HUES48 (cell line): ENCODE measurements around the gene SH3PXD2A.

Source experiments
- H3K27ac ChIP-seq: one replicate; pipeline ENCODE4 v1.7.0; 2013; ENCODE audit warnings: low read depth, low read length, inconsistent platforms
- H3K27me3 ChIP-seq: 2 replicates; pipeline ENCODE4 v1.6.1; 2013; ENCODE audit warnings: mild to moderate bottlenecking, low read length; ENCODE audit not compliant: control insufficient read depth, insufficient read depth
- H3K36me3 ChIP-seq: 2 replicates; pipeline ENCODE4 v1.6.1; 2013; ENCODE audit warnings: low read length; ENCODE audit not compliant: control insufficient read depth, insufficient read depth
- H3K4me1 ChIP-seq: 2 replicates; pipeline ENCODE4 v1.6.1; 2013; ENCODE audit warnings: mild to moderate bottlenecking, low read length; ENCODE audit not compliant: control insufficient read depth, insufficient read depth
- H3K4me3 ChIP-seq: 2 replicates; pipeline ENCODE4 v1.5.1; 2013; ENCODE audit warnings: mild to moderate bottlenecking, low read depth, low read length
- H3K9ac ChIP-seq: 2 replicates; pipeline ENCODE4 v1.6.1; 2013; ENCODE audit warnings: mild to moderate bottlenecking, low read depth, low read length, moderate library complexity
- H3K9me3 ChIP-seq: 2 replicates; pipeline ENCODE4 v1.6.1; 2013; ENCODE audit warnings: low read length; ENCODE audit not compliant: control insufficient read depth, insufficient read depth

Gene SH3PXD2A

GRCh38 chr10:103599907-103600306 is 255.5 kb downstream of the SH3PXD2A start:
- H3K27me3 ChIP-seq = no peaks in the 10 kb centered on the region
- H3K4me1 ChIP-seq = no peaks in the 10 kb centered on the region
- no peak overlapping the region for H3K4me3 ChIP-seq
- no peaks in the 10 kb centered on the region for H3K36me3 ChIP-seq
- no peaks in the 10 kb centered on the region for H3K9me3 ChIP-seq
- H3K9ac ChIP-seq = no peak overlapping the region
- no peak overlapping the region for H3K27ac ChIP-seq

- Histone ChIP-seq H3K9me3 (no peaks in the 10 kb centered on the region), H3K27ac (no peak overlapping the region), H3K9ac (no peak overlapping the region), H3K4me1 (no peaks in the 10 kb centered on the region), H3K27me3 (no peaks in the 10 kb centered on the region), H3K36me3 (no peaks in the 10 kb centered on the region), H3K4me3 (no peak overlapping the region)
These were observed 256.2 kb downstream of the SH3PXD2A start for GRCh38 chr10:103599211-103599610.

GRCh38 chr10:103598654-103599115 is 256.7 kb downstream of the SH3PXD2A start:
- no peak overlapping the region for H3K27ac ChIP-seq
- no peak overlapping the region for H3K4me3 ChIP-seq

GRCh38 chr10:103597003-103597402 is 258.4 kb downstream of the SH3PXD2A start:
- Histone ChIP-seq H3K4me1 (no peaks in the 10 kb centered on the region), H3K36me3 (no peaks in the 10 kb centered on the region), H3K27ac (no peak overlapping the region), H3K9ac (no peak overlapping the region), H3K27me3 (no peaks in the 10 kb centered on the region), H3K4me3 (no peak overlapping the region), H3K9me3 (no peaks in the 10 kb centered on the region)

More at GRCh38 chr10:103598654-103599115, 256.7 kb downstream of the SH3PXD2A start:
- Histone ChIP-seq H3K36me3 (no peaks in the 10 kb centered on the region), H3K27me3 (no peaks in the 10 kb centered on the region), H3K9ac (no peak overlapping the region), H3K4me1 (no peaks in the 10 kb centered on the region), H3K9me3 (no peaks in the 10 kb centered on the region)

GRCh38 chr10:103595933-103596726 is 259.2 kb downstream of the SH3PXD2A start:
- no peaks in the 10 kb centered on the region for H3K27me3 ChIP-seq
- no peaks in the 10 kb centered on the region for H3K4me1 ChIP-seq
- no peak overlapping the region for H3K27ac ChIP-seq
- H3K9me3 ChIP-seq = no peaks in the 10 kb centered on the region
- no peaks in the 10 kb centered on the region for H3K36me3 ChIP-seq
- no peak overlapping the region for H3K9ac ChIP-seq
- H3K4me3 ChIP-seq = no peak overlapping the region

GRCh38 chr10:103593022-103593570 is 262.3 kb downstream of the SH3PXD2A start:
- Histone ChIP-seq H3K27me3 (no peaks in the 10 kb centered on the region), H3K9me3 (no peaks in the 10 kb centered on the region), H3K36me3 (no peaks in the 10 kb centered on the region), H3K9ac (no peak overlapping the region), H3K4me1 (no peaks in the 10 kb centered on the region), H3K4me3 (no peak overlapping the region), H3K27ac (no peak overlapping the region)

GRCh38 chr10:103592186-103593021 is 263.0 kb downstream of the SH3PXD2A start:
- Histone ChIP-seq H3K4me1 (no peaks in the 10 kb centered on the region), H3K9ac (no peak overlapping the region), H3K36me3 (no peaks in the 10 kb centered on the region), H3K27me3 (no peaks in the 10 kb centered on the region), H3K27ac (no peak overlapping the region), H3K9me3 (no peaks in the 10 kb centered on the region), H3K4me3 (no peak overlapping the region)

- Histone ChIP-seq H3K4me3 (no peak overlapping the region), H3K9ac (no peak overlapping the region), H3K36me3 (no peaks in the 10 kb centered on the region), H3K27me3 (peaks cover 2% of the 10 kb centered on the region; the same call in 1 of the 2 replicates), H3K9me3 (no peaks in the 10 kb centered on the region), H3K27ac (no peak overlapping the region), H3K4me1 (no peaks in the 10 kb centered on the region)
These were observed 264.6 kb downstream of the SH3PXD2A start for GRCh38 chr10:103590744-103591291.

- H3K27ac ChIP-seq = no peak overlapping the region
- no peaks in the 10 kb centered on the region for H3K36me3 ChIP-seq
- no peak overlapping the region for H3K9ac ChIP-seq
- no peaks in the 10 kb centered on the region for H3K4me1 ChIP-seq
- H3K9me3 ChIP-seq = no peaks in the 10 kb centered on the region
- H3K27me3 ChIP-seq = peaks cover 6% of the 10 kb centered on the region
- H3K4me3 ChIP-seq = no peak overlapping the region
These were observed 265.3 kb downstream of the SH3PXD2A start for GRCh38 chr10:103590060-103590459.

GRCh38 chr10:103589074-103589630 is 266.2 kb downstream of the SH3PXD2A start:
- H3K36me3 ChIP-seq = no peaks in the 10 kb centered on the region

More at GRCh38 chr10:103589074-103589630, 266.2 kb downstream of the SH3PXD2A start:
- Histone ChIP-seq H3K4me1 (no peaks in the 10 kb centered on the region), H3K9me3 (no peaks in the 10 kb centered on the region), H3K4me3 (no peak overlapping the region), H3K27ac (no peak overlapping the region), H3K9ac (no peak overlapping the region), H3K27me3 (peaks cover 15% of the 10 kb centered on the region)
